ENCODE results near the gene CLSTN1.

The CLSTN1 gene

GRCh38 chr1:9721606-9722377 is 102.0 kb downstream of the CLSTN1 start:
- peak overlapping the region; percentile 73 for H2BK12ac ChIP-seq (ENCODE audit: low read length)
- H3K18ac ChIP-seq (ENCODE audit: low read length) = peak overlapping the region; percentile 84
- no peaks in the 10 kb centered on the region for H3K36me3 ChIP-seq (replicated peaks in 1 of 2; ENCODE audit: control insufficient read depth in 2 of 2, insufficient read depth in 2 of 2, low read length in 2 of 2)
- H3K9me3 ChIP-seq (replicated peaks in 1 of 2; ENCODE audit: control insufficient read depth in 2 of 2, insufficient read depth in 1 of 2, low read depth in 1 of 2, low read length in 2 of 2) = peaks cover 0 to 2% of the 10 kb centered on the region in 2 donors
- WGBS, 2 donors (ENCODE audit: extremely low coverage in 2 of 2, insufficient read length in 2 of 2, insufficient replicate concordance in 1 of 2) = no CpG with 5 or more reads among the region's 29 CpGs
- no peak overlapping the region for H3K27ac ChIP-seq (replicated peaks; ENCODE audit: low read length)
- H3K4ac ChIP-seq (ENCODE audit: low read length) = no peak overlapping the region
- H2BK120ac ChIP-seq (ENCODE audit: low read depth, low read length) = peak overlapping the region; percentile 64
- no peak overlapping the region for H3K4me3 ChIP-seq (ENCODE audit: low read length in 2 of 2)
- H3K27me3 ChIP-seq (ENCODE audit: control insufficient read depth in 3 of 3, insufficient read depth in 3 of 3, low read depth in 1 of 3, low read length in 3 of 3) = no peaks in the 10 kb centered on the region
- peak overlapping the region; percentile 93 for H2BK15ac ChIP-seq (ENCODE audit: low read length)
- H2AFZ ChIP-seq (ENCODE audit: low read length) = peak overlapping the region; percentile 83
- peak; percentile 71 for DNase-seq (ENCODE audit: low spot score)
- H3K79me1 ChIP-seq (ENCODE audit: low read depth, low read length) = no peaks in the 10 kb centered on the region
- H3K23ac ChIP-seq (ENCODE audit: low read depth, low read length, poor library complexity) = peak overlapping the region; percentile 60
- no peak overlapping the region for H3K4me2 ChIP-seq (ENCODE audit: insufficient read depth, low read length, poor library complexity, severe bottlenecking)
- H3K4me1 ChIP-seq (ENCODE audit: control insufficient read depth in 2 of 2, insufficient read depth in 1 of 2, low read depth in 1 of 2, low read length in 2 of 2) = peaks cover 5% of the 10 kb centered on the region in 2 donors
- no peak overlapping the region for H2BK5ac ChIP-seq (ENCODE audit: low read length)
- peak overlapping the region; percentile 95 for H4K8ac ChIP-seq (ENCODE audit: low read depth, low read length)
- peak overlapping the region; percentile 97 for H4K91ac ChIP-seq (ENCODE audit: low read depth, low read length, poor library complexity)
- H3K14ac ChIP-seq (ENCODE audit: low read length) = peak overlapping the region; percentile 1
- peak overlapping the region; percentile 95 for H2AK5ac ChIP-seq (ENCODE audit: low read depth, low read length)
- H3K9ac ChIP-seq (ENCODE audit: low read depth, low read length, poor library complexity) = no peak overlapping the region

- Histone ChIP-seq H2AFZ (ENCODE audit: low read length) (peak overlapping the region; percentile 83), H4K91ac (ENCODE audit: low read depth, low read length, poor library complexity) (peak overlapping the region; percentile 97), H3K79me1 (ENCODE audit: low read depth, low read length) (no peaks in the 10 kb centered on the region), H3K23ac (ENCODE audit: low read depth, low read length, poor library complexity) (peak overlapping the region; percentile 60), H3K9me3 (replicated peaks in 1 of 2; ENCODE audit: control insufficient read depth in 2 of 2, insufficient read depth in 1 of 2, low read depth in 1 of 2, low read length in 2 of 2) (peaks cover 0 to 2% of the 10 kb centered on the region in 2 donors), H3K4ac (ENCODE audit: low read length) (no peak overlapping the region), H3K4me2 (ENCODE audit: insufficient read depth, low read length, poor library complexity, severe bottlenecking) (no peak overlapping the region), H3K4me1 (ENCODE audit: control insufficient read depth in 2 of 2, insufficient read depth in 1 of 2, low read depth in 1 of 2, low read length in 2 of 2) (peaks cover 5% of the 10 kb centered on the region in 2 donors), H2BK12ac (ENCODE audit: low read length) (peak overlapping the region; percentile 73), H2BK120ac (ENCODE audit: low read depth, low read length) (peak overlapping the region; percentile 64), H3K36me3 (replicated peaks in 1 of 2; ENCODE audit: control insufficient read depth in 2 of 2, insufficient read depth in 2 of 2, low read length in 2 of 2) (no peaks in the 10 kb centered on the region), H3K27ac (replicated peaks; ENCODE audit: low read length) (no peak overlapping the region), H3K18ac (ENCODE audit: low read length) (no peak overlapping the region), H3K27me3 (ENCODE audit: control insufficient read depth in 3 of 3, insufficient read depth in 3 of 3, low read depth in 1 of 3, low read length in 3 of 3) (no peaks in the 10 kb centered on the region), H3K14ac (ENCODE audit: low read length) (peak overlapping the region; percentile 1), H3K4me3 (ENCODE audit: low read length in 2 of 2) (no peak overlapping the region), H4K8ac (ENCODE audit: low read depth, low read length) (peak overlapping the region; percentile 95), H2BK5ac (ENCODE audit: low read length) (no peak overlapping the region), H3K9ac (ENCODE audit: low read depth, low read length, poor library complexity) (no peak overlapping the region), H2BK15ac (ENCODE audit: low read length) (peak overlapping the region; percentile 93), H2AK5ac (ENCODE audit: low read depth, low read length) (peak overlapping the region; percentile 95)
- no CpG with 5 or more reads among the region's 34 CpGs for WGBS, 2 donors (ENCODE audit: extremely low coverage in 2 of 2, insufficient read length in 2 of 2, insufficient replicate concordance in 1 of 2)
- no peak for DNase-seq (ENCODE audit: low spot score)
These were observed 102.8 kb downstream of the CLSTN1 start for GRCh38 chr1:9720785-9721605.

- DNase-seq (ENCODE audit: low spot score) = no peak
- no peak overlapping the region for H3K27ac ChIP-seq (replicated peaks; ENCODE audit: low read length)
- no peaks in the 10 kb centered on the region for H3K27me3 ChIP-seq (ENCODE audit: control insufficient read depth in 3 of 3, insufficient read depth in 3 of 3, low read depth in 1 of 3, low read length in 3 of 3)
- no peak overlapping the region for H3K4me3 ChIP-seq (ENCODE audit: low read length in 2 of 2)
- peak overlapping the region; percentile 91 for H3K23ac ChIP-seq (ENCODE audit: low read depth, low read length, poor library complexity)
- no peaks in the 10 kb centered on the region for H3K36me3 ChIP-seq (replicated peaks in 1 of 2; ENCODE audit: control insufficient read depth in 2 of 2, insufficient read depth in 2 of 2, low read length in 2 of 2)
- peak overlapping the region; percentile 93 for H2AK5ac ChIP-seq (ENCODE audit: low read depth, low read length)
- H2BK5ac ChIP-seq (ENCODE audit: low read length) = peak overlapping the region; percentile 53
- H3K4ac ChIP-seq (ENCODE audit: low read length) = no peak overlapping the region
- WGBS, 2 donors (ENCODE audit: extremely low coverage in 2 of 2, insufficient read length in 2 of 2, insufficient replicate concordance in 1 of 2) = no CpG with 5 or more reads among the region's 36 CpGs
- H3K4me1 ChIP-seq (ENCODE audit: control insufficient read depth in 2 of 2, insufficient read depth in 1 of 2, low read depth in 1 of 2, low read length in 2 of 2) = peaks cover 5% of the 10 kb centered on the region in 2 donors
- H2AFZ ChIP-seq (ENCODE audit: low read length) = peak overlapping the region; percentile 5
- peak overlapping the region; percentile 44 for H3K9ac ChIP-seq (ENCODE audit: low read depth, low read length, poor library complexity)
- no peak overlapping the region for H4K91ac ChIP-seq (ENCODE audit: low read depth, low read length, poor library complexity)
- no peaks in the 10 kb centered on the region for H3K79me1 ChIP-seq (ENCODE audit: low read depth, low read length)
- H3K9me3 ChIP-seq (replicated peaks in 1 of 2; ENCODE audit: control insufficient read depth in 2 of 2, insufficient read depth in 1 of 2, low read depth in 1 of 2, low read length in 2 of 2) = peaks cover 0 to 2% of the 10 kb centered on the region in 2 donors
- H3K4me2 ChIP-seq (ENCODE audit: insufficient read depth, low read length, poor library complexity, severe bottlenecking) = no peak overlapping the region
- H4K8ac ChIP-seq (ENCODE audit: low read depth, low read length) = peak overlapping the region; percentile 65
- H2BK120ac ChIP-seq (ENCODE audit: low read depth, low read length) = no peak overlapping the region
- H2BK15ac ChIP-seq (ENCODE audit: low read length) = peak overlapping the region; percentile 37
- H3K14ac ChIP-seq (ENCODE audit: low read length) = peak overlapping the region; percentile 71
- H3K18ac ChIP-seq (ENCODE audit: low read length) = peak overlapping the region; percentile 80
- H2BK12ac ChIP-seq (ENCODE audit: low read length) = no peak overlapping the region
These were observed 103.6 kb downstream of the CLSTN1 start for GRCh38 chr1:9719978-9720722.

Data from neuronal stem cell (in vitro differentiated cells).